Measurements from ENCODE around the gene CST9. TPM values are rescaled to one million over a fixed set of nuclear protein-coding genes. Genes with fewer than 3 reads are reported as not detected.
A peak's percentile ranks its signal among the peaks of the same experiment; 100 is the strongest.

The CST9 gene, protein sequence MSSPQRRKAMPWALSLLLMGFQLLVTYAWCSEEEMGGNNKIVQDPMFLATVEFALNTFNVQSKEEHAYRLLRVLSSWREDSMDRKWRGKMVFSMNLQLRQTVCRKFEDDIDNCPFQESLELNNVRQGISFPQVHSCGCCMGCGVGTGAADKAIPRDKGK
- total RNA-seq: not detected
- long read RNA-seq: 0 reads

DNA sequence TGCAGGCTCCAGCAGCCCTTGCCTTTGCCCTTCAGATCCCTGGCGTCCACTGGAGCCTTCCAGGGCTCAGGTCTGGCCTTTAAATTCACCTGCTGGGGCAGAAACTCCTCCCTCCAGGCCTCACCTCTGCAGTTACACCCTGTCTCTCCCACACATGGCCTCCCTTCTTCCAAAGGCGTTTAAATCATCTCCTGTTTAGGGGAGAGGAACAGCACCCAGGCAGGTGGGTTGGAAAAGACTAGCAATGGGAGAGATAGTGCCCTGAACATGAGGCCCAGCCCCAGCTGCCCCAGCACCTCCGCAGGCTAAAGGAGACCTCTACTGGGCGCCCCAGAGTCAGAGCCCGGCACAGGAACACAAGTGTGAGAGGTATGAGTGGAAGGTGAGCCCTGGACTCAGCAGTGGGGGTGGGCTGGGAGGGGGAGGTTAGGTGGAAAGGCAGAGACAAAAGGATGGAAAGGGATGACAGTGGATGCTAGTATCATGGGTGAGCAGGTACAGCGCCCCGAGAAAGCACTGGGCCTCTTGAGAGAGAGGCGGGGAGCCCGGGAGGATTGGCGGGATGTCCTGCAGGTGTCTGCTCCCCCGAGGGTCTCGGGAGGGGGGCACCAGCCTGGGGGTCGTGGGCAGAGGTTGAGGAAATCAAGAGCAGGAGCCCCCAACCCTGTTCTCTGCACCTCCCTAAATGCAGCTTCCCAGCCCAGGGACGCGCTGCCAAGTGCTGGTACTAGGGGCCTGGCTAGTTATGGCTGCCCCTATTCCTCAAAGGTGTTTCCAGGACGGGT, at the start of gene CST9:
Gene CST9, minus strand, starts transcription at position 51 of the 785 bp plus-strand sequence. CDS start 53 bp downstream, outside the sequence.
- intact Hi-C loops (cut with micrococcal nuclease): loop anchor here (10.0 kb wide), 1 partner anchor 161 kb away; no protein-coding TSS in a partner anchor

DNA sequence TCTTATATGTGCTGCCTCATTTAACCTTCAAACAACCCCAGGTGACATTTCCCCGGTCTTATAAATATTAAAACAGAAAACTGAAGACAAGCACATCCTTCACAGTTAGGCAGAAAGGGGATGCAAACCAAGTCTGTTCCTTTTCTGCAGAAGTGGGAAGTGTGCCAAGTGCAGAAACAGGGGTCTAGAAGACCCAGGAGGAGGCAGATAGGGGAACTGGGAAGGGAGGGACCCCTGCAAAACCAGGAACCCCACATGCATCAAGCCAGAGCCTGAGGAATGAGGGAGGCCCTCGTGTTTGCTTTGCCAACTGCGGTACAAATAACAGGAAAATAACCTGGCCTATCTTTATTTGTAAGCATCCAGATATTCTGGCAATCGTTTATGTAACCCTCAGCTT, 49.0 kb upstream of the CST9 start:
- Histone ChIP-seq H3K27me3 (ENCODE audit: low read depth) (peaks cover 16% of the 10 kb centered on the region), H3K36me3 (no peaks in the 10 kb centered on the region), H3K27ac (replicated peaks) (peak overlapping the region; percentile 89), H3K4me3 (no peak overlapping the region), H3K4me1 (peaks cover 36% of the 10 kb centered on the region), H3K9me3 (replicated peaks) (peaks cover 6% of the 10 kb centered on the region)
- TF ChIP-seq, protein P1, sequence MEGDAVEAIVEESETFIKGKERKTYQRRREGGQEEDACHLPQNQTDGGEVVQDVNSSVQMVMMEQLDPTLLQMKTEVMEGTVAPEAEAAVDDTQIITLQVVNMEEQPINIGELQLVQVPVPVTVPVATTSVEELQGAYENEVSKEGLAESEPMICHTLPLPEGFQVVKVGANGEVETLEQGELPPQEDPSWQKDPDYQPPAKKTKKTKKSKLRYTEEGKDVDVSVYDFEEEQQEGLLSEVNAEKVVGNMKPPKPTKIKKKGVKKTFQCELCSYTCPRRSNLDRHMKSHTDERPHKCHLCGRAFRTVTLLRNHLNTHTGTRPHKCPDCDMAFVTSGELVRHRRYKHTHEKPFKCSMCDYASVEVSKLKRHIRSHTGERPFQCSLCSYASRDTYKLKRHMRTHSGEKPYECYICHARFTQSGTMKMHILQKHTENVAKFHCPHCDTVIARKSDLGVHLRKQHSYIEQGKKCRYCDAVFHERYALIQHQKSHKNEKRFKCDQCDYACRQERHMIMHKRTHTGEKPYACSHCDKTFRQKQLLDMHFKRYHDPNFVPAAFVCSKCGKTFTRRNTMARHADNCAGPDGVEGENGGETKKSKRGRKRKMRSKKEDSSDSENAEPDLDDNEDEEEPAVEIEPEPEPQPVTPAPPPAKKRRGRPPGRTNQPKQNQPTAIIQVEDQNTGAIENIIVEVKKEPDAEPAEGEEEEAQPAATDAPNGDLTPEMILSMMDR (IDR thresholded peaks at IDR 0.05; ENCODE audit: borderline replicate concordance): no peak
- intact Hi-C loops (cut with micrococcal nuclease): no loop called here
- DNase-seq: no peak

More for the DNA sequence above, at the start of gene CST9:
- Histone ChIP-seq H3K4me1 (peaks cover 4% of the 10 kb centered on the region), H3K27me3 (ENCODE audit: low read depth) (peaks cover 32% of the 10 kb centered on the region), H3K36me3 (no peaks in the 10 kb centered on the region), H3K27ac (replicated peaks) (no peak within 1 kb of the TSS), H3K9me3 (replicated peaks) (no peaks in the 10 kb centered on the region), H3K4me3 (no peak within 1 kb of the TSS)
- TF ChIP-seq, protein P1 (IDR thresholded peaks at IDR 0.05; ENCODE audit: borderline replicate concordance): no peak
- DNase-seq: no peak

DNA sequence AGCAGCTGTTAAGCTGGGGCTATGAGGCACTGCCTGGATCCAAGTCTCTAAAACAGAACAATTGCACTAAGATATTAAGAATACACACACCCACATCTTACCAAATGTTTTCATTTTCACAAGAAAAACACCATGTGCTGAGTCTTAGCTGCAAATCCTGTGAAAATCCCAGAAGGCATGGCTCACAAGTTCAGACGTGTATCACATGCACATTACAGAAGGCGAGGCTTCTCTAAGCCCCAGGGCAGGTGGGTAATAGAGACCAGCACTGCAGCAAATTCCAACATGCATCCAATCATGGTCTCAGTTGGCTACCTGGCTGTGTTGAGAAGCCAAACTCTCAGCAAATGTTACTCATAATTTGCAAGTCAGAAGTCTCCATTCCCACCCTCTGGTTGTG, 48.3 kb upstream of the CST9 start:
- H3K9me3 ChIP-seq (replicated peaks): peaks cover 6% of the 10 kb centered on the region
- H3K27me3 ChIP-seq (ENCODE audit: low read depth): peaks cover 16% of the 10 kb centered on the region
- DNase-seq: no peak
- H3K4me1 ChIP-seq: peaks cover 36% of the 10 kb centered on the region
- intact Hi-C loops (cut with micrococcal nuclease): no loop called here
- no peaks in the 10 kb centered on the region for H3K36me3 ChIP-seq
- peak overlapping the region; percentile 89 for H3K27ac ChIP-seq (replicated peaks)
- TF ChIP-seq, protein P1 (IDR thresholded peaks at IDR 0.05; ENCODE audit: borderline replicate concordance): no peak
- H3K4me3 ChIP-seq: no peak overlapping the region

DNA sequence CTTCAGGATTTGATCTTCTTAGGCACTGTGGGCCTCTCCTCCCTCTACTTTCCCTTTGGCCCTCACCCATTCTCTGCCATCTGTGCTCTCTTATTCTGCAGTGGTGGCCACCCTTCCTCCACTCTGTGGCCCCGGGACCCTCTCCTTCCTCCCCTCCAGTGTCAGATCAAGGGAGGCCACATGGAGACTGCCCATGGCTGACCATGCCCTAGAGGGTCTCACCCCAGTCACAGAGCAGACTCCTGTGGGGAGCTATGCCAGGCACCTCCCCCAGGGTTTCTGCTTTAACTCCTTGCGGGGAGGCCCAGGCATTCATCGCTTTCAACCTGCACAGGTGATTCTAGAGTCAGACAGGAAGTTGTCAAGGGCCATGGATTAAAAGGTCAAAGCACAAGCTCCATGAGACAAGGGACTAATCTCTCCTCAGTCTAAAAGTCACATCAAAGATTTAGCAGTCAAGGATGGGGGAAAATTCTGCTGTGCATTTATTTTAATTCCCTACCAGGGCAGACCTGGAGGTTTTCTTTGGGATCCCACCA, 47.8 kb upstream of the CST9 start:
- no peak for DNase-seq
- Histone ChIP-seq H3K36me3 (no peaks in the 10 kb centered on the region), H3K9me3 (replicated peaks) (peaks cover 6% of the 10 kb centered on the region), H3K27me3 (ENCODE audit: low read depth) (peaks cover 16% of the 10 kb centered on the region), H3K4me3 (no peak overlapping the region), H3K4me1 (peaks cover 36% of the 10 kb centered on the region), H3K27ac (replicated peaks) (peak overlapping the region; percentile 89)
- intact Hi-C loops (cut with micrococcal nuclease): no loop called here
- TF ChIP-seq, protein P1 (IDR thresholded peaks at IDR 0.05; ENCODE audit: borderline replicate concordance): no peak

DNA sequence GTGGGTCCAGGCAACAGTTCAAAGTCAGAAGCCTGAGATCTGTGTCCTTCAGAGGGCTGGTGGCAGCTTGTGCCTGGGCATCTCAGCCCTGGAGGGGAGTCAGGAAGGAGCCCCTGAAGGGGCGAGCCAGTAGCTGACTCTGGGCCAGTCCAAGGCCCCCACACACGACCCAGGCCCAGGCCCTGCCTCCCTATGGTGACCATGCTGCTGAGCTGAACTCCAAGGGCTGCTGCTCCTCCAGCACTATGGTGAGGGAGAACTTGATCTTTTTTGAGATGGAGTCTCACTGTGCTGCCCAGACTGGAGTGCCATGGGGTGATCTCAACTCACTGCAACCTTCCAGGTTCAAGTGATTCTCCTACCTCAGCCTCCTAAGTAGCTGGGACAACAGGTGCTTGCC, 47.2 kb upstream of the CST9 start:
- H3K4me1 ChIP-seq: peaks cover 36% of the 10 kb centered on the region
- H3K4me3 ChIP-seq: no peak overlapping the region
- TF ChIP-seq, protein P1 (IDR thresholded peaks at IDR 0.05; ENCODE audit: borderline replicate concordance): no peak
- no peak for DNase-seq
- H3K27ac ChIP-seq (replicated peaks): peak overlapping the region; percentile 89
- H3K27me3 ChIP-seq (ENCODE audit: low read depth): peaks cover 16% of the 10 kb centered on the region
- no peaks in the 10 kb centered on the region for H3K36me3 ChIP-seq
- peaks cover 6% of the 10 kb centered on the region for H3K9me3 ChIP-seq (replicated peaks)
- intact Hi-C loops (cut with micrococcal nuclease): no loop called here
